Osteocyte (in vitro differentiated cells): Measurements from ENCODE around the gene ANKRD26. TPM values are rescaled to one million over a fixed set of nuclear protein-coding genes. Genes with fewer than 3 reads are reported as not detected.

Experiments
- DNase-seq: peaks from one replicate; pipeline ENCODE4 v3.0.0; 2021; ENCODE audit warnings: mixed read lengths; ENCODE audit not compliant: unreplicated experiment; ENCODE audit errors: extremely low spot score
- H3K27ac Mint-ChIP-seq: one replicate; pipeline ENCODE4 v1.8.0; 2021; ENCODE audit warnings: mild to moderate bottlenecking, mixed read lengths; ENCODE audit not compliant: unreplicated experiment
- H3K27me3 Mint-ChIP-seq: one replicate; pipeline ENCODE4 v1.8.0; 2021; ENCODE audit warnings: mixed read lengths; ENCODE audit not compliant: unreplicated experiment
- H3K36me3 Mint-ChIP-seq: one replicate; pipeline ENCODE4 v1.8.0; 2021; ENCODE audit warnings: mixed read lengths; ENCODE audit not compliant: unreplicated experiment
- H3K4me1 Mint-ChIP-seq: one replicate; pipeline ENCODE4 v1.8.0; 2021; ENCODE audit warnings: mixed read lengths; ENCODE audit not compliant: unreplicated experiment
- H3K4me3 Mint-ChIP-seq: one replicate; pipeline ENCODE4 v1.8.0; 2021; ENCODE audit warnings: mild to moderate bottlenecking, moderate library complexity, mixed read lengths; ENCODE audit not compliant: unreplicated experiment
- H3K9me3 Mint-ChIP-seq: one replicate; pipeline ENCODE4 v1.8.0; 2021; ENCODE audit warnings: mixed read lengths; ENCODE audit not compliant: unreplicated experiment
- CTCF ChIP-seq: fragments of 200-600 bp; sonication (generic); IDR thresholded peaks from 2 replicates; pipeline ENCODE4 v1.5.0; 2021; ENCODE audit warnings: antibody characterized with exemption, mild to moderate bottlenecking, moderate library complexity
- total RNA-seq: library from RNA; stranded (reverse); gene quantifications from 2 replicates; pipeline ENCODE4 v1.2.1, GENCODE V29; 2021

The ANKRD26 gene
- total RNA-seq, 1 donor from 2014 or later = 12.2 TPM

- DNase-seq = no peak
- no peak overlapping the region for H3K27ac Mint-ChIP-seq
- no peaks in the 10 kb centered on the region for H3K36me3 Mint-ChIP-seq
- no peak overlapping the region for H3K4me3 Mint-ChIP-seq
- TF ChIP-seq CTCF = no peak
- no peaks in the 10 kb centered on the region for H3K4me1 Mint-ChIP-seq
- no peaks in the 10 kb centered on the region for H3K27me3 Mint-ChIP-seq
- H3K9me3 Mint-ChIP-seq = no peaks in the 10 kb centered on the region
These were observed 122.7 kb downstream of the ANKRD26 start for GRCh38 chr10:26977635-26978034.

GRCh38 chr10:26970667-26971066, 129.6 kb downstream of the ANKRD26 start:
- Mint-ChIP-seq H3K27me3 (no peaks in the 10 kb centered on the region), H3K27ac (no peak overlapping the region), H3K36me3 (no peaks in the 10 kb centered on the region), H3K4me1 (no peaks in the 10 kb centered on the region), H3K4me3 (no peak overlapping the region), H3K9me3 (no peaks in the 10 kb centered on the region)
- DNase-seq = no peak
- no peak for TF ChIP-seq CTCF

GRCh38 chr10:26969145-26969926, 131.0 kb downstream of the ANKRD26 start:
- no peak for DNase-seq
- H3K36me3 Mint-ChIP-seq = no peaks in the 10 kb centered on the region
- H3K9me3 Mint-ChIP-seq = no peaks in the 10 kb centered on the region
- H3K4me3 Mint-ChIP-seq = no peak overlapping the region
- TF ChIP-seq CTCF = no peak
- no peaks in the 10 kb centered on the region for H3K27me3 Mint-ChIP-seq
- H3K27ac Mint-ChIP-seq = no peak overlapping the region
- no peaks in the 10 kb centered on the region for H3K4me1 Mint-ChIP-seq

- Mint-ChIP-seq H3K9me3 (no peaks in the 10 kb centered on the region), H3K4me3 (no peak overlapping the region)
These were observed 137.5 kb downstream of the ANKRD26 start for GRCh38 chr10:26962835-26963234.

More at GRCh38 chr10:26962835-26963234, 137.5 kb downstream of the ANKRD26 start:
- no peak overlapping the region for H3K27ac Mint-ChIP-seq
- no peaks in the 10 kb centered on the region for H3K4me1 Mint-ChIP-seq
- no peaks in the 10 kb centered on the region for H3K27me3 Mint-ChIP-seq
- no peak for TF ChIP-seq CTCF
- H3K36me3 Mint-ChIP-seq = no peaks in the 10 kb centered on the region
- DNase-seq = no peak
